C4-2B (cell line): Measurements from ENCODE around the gene FOS.

Source experiments
- CTCF ChIP-seq: fragments of 450-650 bp; conservative IDR thresholded peaks from 2 replicates; pipeline ENCODE4 v1.5.1; 2017; ENCODE audit warnings: mild to moderate bottlenecking
- ZFX ChIP-seq: fragments of 450-650 bp; IDR thresholded peaks from 2 replicates; pipeline ENCODE4 v1.6.1; 2017

GRCh38 chr14:75292101-75292563 is 13.5 kb downstream of the FOS start:
- TF ChIP-seq CTCF, result no peak
- no peak for TF ChIP-seq ZFX
